ENCODE results near the gene NPHP4. TPM values are rescaled to one million over a fixed set of nuclear protein-coding genes. Genes with fewer than 3 reads are reported as not detected.

NPHP4 gene
- total RNA-seq, 6 experiments from 2014 or later: 1.5 to 6.0 (median 2.0) TPM

- H3K4me1 ChIP-seq: no peaks in the 10 kb centered on the region
Measured at GRCh38 chr1:5968161-5968736, 24.0 kb downstream of the NPHP4 start.

GRCh38 chr1:5967351-5968160, 24.7 kb downstream of the NPHP4 start:
- no peak overlapping the region for H3K4me3 ChIP-seq
- H3K4me1 ChIP-seq: no peaks in the 10 kb centered on the region
- TF ChIP-seq POLR2A (IDR thresholded peaks at IDR 0.05): no peak
- TF ChIP-seq CTCF (IDR thresholded peaks at IDR 0.05): no peak
- H3K27me3 ChIP-seq: no peaks in the 10 kb centered on the region
- DNase-seq (no peak), ATAC-seq (no peak)
- intact Hi-C loops (cut with DNase I): no loop called here
- WGBS (ENCODE audit: insufficient coverage, low coverage, low lambda C conversion rate, missing lambda C conversion rate): 90% methylated on average over 6 of the region's 23 CpGs
- H3K9me3 ChIP-seq: no peaks in the 10 kb centered on the region
- no peaks in the 10 kb centered on the region for H3K36me3 ChIP-seq
- H3K27ac ChIP-seq: no peak overlapping the region

More at GRCh38 chr1:5968161-5968736, 24.0 kb downstream of the NPHP4 start:
- H3K36me3 ChIP-seq: no peaks in the 10 kb centered on the region
- no peak overlapping the region for H3K4me3 ChIP-seq
- intact Hi-C loops (cut with DNase I): no loop called here
- H3K27me3 ChIP-seq: no peaks in the 10 kb centered on the region
- 84% methylated on average over 6 of the region's 11 CpGs for WGBS (ENCODE audit: insufficient coverage, low coverage, low lambda C conversion rate, missing lambda C conversion rate)
- no peaks in the 10 kb centered on the region for H3K9me3 ChIP-seq
- DNase-seq: no peak
- no peak for TF ChIP-seq POLR2A (IDR thresholded peaks at IDR 0.05)
- ATAC-seq: no peak
- H3K27ac ChIP-seq: no peak overlapping the region

GRCh38 chr1:5966543-5967205, 25.6 kb downstream of the NPHP4 start:
- intact Hi-C loops (cut with DNase I): no loop called here

GRCh38 chr1:5965586-5966131, 26.6 kb downstream of the NPHP4 start:
- intact Hi-C loops (cut with DNase I): no loop called here
- DNase-seq: no peak
- 76% methylated on average over 4 of the region's 16 CpGs for WGBS (ENCODE audit: insufficient coverage, low coverage, low lambda C conversion rate, missing lambda C conversion rate)

More at GRCh38 chr1:5966543-5967205, 25.6 kb downstream of the NPHP4 start:
- no peaks in the 10 kb centered on the region for H3K27me3 ChIP-seq
- 74% methylated on average over 10 of the region's 17 CpGs for WGBS (ENCODE audit: insufficient coverage, low coverage, low lambda C conversion rate, missing lambda C conversion rate)
- TF ChIP-seq POLR2A (IDR thresholded peaks at IDR 0.05): no peak
- TF ChIP-seq CTCF (IDR thresholded peaks at IDR 0.05): no peak
- DNase-seq: no peak
- ATAC-seq: peak in 2 of 4 donors; percentile 35 to 70
- H3K9me3 ChIP-seq: no peaks in the 10 kb centered on the region
- no peak overlapping the region for H3K27ac ChIP-seq
- no peaks in the 10 kb centered on the region for H3K4me1 ChIP-seq
- no peaks in the 10 kb centered on the region for H3K36me3 ChIP-seq
- no peak overlapping the region for H3K4me3 ChIP-seq

More at GRCh38 chr1:5965586-5966131, 26.6 kb downstream of the NPHP4 start:
- TF ChIP-seq POLR2A (IDR thresholded peaks at IDR 0.05) (no peak), CTCF (IDR thresholded peaks at IDR 0.05) (no peak)
- no peaks in the 10 kb centered on the region for H3K27me3 ChIP-seq
- no peaks in the 10 kb centered on the region for H3K9me3 ChIP-seq
- ATAC-seq: no peak
- no peak overlapping the region for H3K27ac ChIP-seq
- H3K4me1 ChIP-seq: no peaks in the 10 kb centered on the region
- no peak overlapping the region for H3K4me3 ChIP-seq
- no peaks in the 10 kb centered on the region for H3K36me3 ChIP-seq

Data from right lobe of liver (tissue), 6 donors.